ENCODE data around the gene SPTBN5.

DNA sequence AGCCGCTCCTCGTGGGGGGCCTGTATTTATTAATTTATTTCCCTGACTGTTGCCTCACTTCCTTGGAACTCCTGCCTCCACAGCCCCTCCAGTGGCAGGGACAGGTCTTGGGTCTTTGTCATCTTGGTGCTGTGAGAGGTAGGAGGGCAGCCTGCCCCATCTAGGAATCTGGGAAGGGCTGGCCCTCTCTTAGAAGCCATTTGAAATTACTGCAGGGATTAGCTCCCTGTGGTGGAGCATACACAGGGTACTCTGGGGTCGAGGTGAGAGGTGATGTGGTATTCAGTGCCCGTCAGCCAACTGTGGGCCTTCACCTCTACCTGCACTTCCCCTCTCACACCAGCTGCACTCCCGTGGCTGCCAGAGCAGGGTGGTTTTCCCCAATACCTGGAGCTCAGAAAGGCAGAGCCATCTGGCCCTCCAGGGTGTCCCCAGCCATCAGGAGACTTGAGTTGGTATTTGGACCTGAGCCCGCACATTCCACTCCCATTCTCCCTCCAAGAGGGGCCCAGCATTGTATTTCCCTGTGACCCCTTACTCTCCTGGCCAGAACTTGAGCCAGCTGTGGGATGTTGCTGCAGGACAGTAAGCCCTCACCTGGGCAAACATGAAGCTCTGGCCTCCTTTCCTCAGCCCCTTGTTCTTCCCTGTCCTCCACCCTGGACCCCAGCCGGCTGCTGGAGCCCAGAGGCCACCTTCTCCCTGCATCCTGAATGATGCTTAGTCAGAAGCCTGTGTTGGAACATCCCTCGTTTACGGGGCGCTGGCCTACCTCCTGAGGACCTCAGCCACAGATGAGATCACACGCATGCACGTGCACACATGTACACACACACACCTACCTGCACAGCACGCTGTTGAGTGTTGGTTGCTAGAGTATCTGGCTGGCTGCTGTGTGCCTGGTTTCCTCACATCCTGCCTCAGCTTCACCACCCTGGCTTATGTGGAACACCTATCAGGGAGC lies 68.0 kb downstream of the SPTBN5 start:
- TF ChIP-seq, protein P1, sequence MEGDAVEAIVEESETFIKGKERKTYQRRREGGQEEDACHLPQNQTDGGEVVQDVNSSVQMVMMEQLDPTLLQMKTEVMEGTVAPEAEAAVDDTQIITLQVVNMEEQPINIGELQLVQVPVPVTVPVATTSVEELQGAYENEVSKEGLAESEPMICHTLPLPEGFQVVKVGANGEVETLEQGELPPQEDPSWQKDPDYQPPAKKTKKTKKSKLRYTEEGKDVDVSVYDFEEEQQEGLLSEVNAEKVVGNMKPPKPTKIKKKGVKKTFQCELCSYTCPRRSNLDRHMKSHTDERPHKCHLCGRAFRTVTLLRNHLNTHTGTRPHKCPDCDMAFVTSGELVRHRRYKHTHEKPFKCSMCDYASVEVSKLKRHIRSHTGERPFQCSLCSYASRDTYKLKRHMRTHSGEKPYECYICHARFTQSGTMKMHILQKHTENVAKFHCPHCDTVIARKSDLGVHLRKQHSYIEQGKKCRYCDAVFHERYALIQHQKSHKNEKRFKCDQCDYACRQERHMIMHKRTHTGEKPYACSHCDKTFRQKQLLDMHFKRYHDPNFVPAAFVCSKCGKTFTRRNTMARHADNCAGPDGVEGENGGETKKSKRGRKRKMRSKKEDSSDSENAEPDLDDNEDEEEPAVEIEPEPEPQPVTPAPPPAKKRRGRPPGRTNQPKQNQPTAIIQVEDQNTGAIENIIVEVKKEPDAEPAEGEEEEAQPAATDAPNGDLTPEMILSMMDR (IDR thresholded peaks at IDR 0.05) = no peak
- no peak for TF ChIP-seq ZFX (IDR thresholded peaks at IDR 0.05; ENCODE audit: borderline replicate concordance)
